MCF 10A (cell line): ENCODE measurements around the gene GPR12. TPM values are rescaled to one million over a fixed set of nuclear protein-coding genes. Genes with fewer than 3 reads are reported as not detected.

Source experiments
- BruUV-seq: library from RNA; stranded (reverse); fragments of 400-500 nt; replicated peaks from 2 replicates; lab custom pipeline; 2021; lab: Mats Ljungman, UMichigan
- CTCF ChIA-PET: fragments of 300-600 bp; sonication (Branson Sonifier 250); formaldehyde crosslinking; extraction: SDS; loops from one replicate; lab custom pipeline; 2021; ENCODE audit warnings: antibody characterized with exemption, inconsistent platforms; lab: Yijun Ruan, JAX
- POLR2A ChIA-PET: fragments of 300-600, 350-650 bp; sonication (Branson Sonifier 250); formaldehyde crosslinking; extraction: SDS; loops from one replicate; lab custom pipeline; 2020; ENCODE audit warnings: antibody characterized with exemption, inconsistent platforms; lab: Yijun Ruan, JAX
- DNase-seq: peaks from one replicate; pipeline ENCODE4 v3.0.0-alpha.2; 2018; ENCODE audit not compliant: unreplicated experiment
- H3K27ac Mint-ChIP-seq: one replicate; pipeline ENCODE4 v1.8.0; 2022; ENCODE audit warnings: mild to moderate bottlenecking, low read depth, mixed read lengths; ENCODE audit not compliant: unreplicated experiment
- H3K27me3 Mint-ChIP-seq: one replicate; pipeline ENCODE4 v1.8.0; 2022; ENCODE audit warnings: mixed read lengths; ENCODE audit not compliant: insufficient read depth, unreplicated experiment
- H3K36me3 Mint-ChIP-seq: one replicate; pipeline ENCODE4 v1.8.0; 2022; ENCODE audit warnings: mild to moderate bottlenecking, moderate library complexity, mixed read lengths; ENCODE audit not compliant: insufficient read depth, unreplicated experiment
- H3K4me1 Mint-ChIP-seq: one replicate; pipeline ENCODE4 v1.8.0; 2022; ENCODE audit warnings: mixed read lengths; ENCODE audit not compliant: insufficient read depth, unreplicated experiment
- H3K4me3 Mint-ChIP-seq: one replicate; pipeline ENCODE4 v1.8.0; 2022; ENCODE audit warnings: mild to moderate bottlenecking, moderate library complexity, mixed read lengths; ENCODE audit not compliant: unreplicated experiment
- H3K9me3 Mint-ChIP-seq: one replicate; pipeline ENCODE4 v1.8.0; 2022; ENCODE audit warnings: mixed read lengths; ENCODE audit not compliant: unreplicated experiment
- intact Hi-C: fragments of 100-400 bp; cut with micrococcal nuclease; formaldehyde crosslinking; loops from 2 replicates; pipeline ENCODE4 v1.14.1; 2022
- total RNA-seq: library from RNA; stranded (reverse); gene quantifications from 2 replicates; pipeline ENCODE4 v1.2.3, GENCODE V29; 2022
- TF ChIP-seq, protein P1 (sequence below): fragments of 200-600 bp; IDR thresholded peaks from one replicate; pipeline ENCODE4 v1.8.0; 2022; ENCODE audit warnings: antibody characterized with exemption, mild to moderate bottlenecking; ENCODE audit not compliant: unreplicated experiment

The GPR12 gene
- total RNA-seq, 1 experiment from 2014 or later: not detected

DNA sequence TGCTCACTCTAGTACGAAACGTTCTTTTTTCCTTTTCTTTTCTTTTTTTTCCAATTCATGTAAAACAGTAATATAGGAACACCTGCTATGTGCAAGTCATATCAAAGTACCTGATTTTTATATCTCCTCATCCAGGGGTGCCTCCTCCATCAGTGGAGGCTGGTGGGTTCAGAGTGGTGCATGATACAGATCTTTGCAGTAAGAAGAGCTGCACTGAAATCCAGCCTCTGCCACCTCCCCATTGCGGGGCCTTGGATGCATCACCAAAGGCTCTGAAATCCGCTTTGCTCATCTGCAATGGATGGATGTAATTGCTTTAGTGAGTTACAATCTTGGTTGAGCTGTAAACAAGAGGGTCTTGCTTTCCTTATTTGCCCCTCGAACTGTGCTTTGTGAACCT lies 38.3 kb downstream of the GPR12 start:
- ChIA-PET POLR2A (no interaction called here), CTCF (no interaction called here)
- intact Hi-C loops: no loop called here
- Mint-ChIP-seq H3K4me1 (no peaks in the 10 kb centered on the region), H3K9me3 (no peaks in the 10 kb centered on the region), H3K27ac (no peak overlapping the region), H3K36me3 (no peaks in the 10 kb centered on the region), H3K27me3 (peaks cover 65% of the 10 kb centered on the region), H3K4me3 (no peak overlapping the region)
- no peak for DNase-seq
- BruUV-seq: no TSS peak
- TF ChIP-seq, protein P1, sequence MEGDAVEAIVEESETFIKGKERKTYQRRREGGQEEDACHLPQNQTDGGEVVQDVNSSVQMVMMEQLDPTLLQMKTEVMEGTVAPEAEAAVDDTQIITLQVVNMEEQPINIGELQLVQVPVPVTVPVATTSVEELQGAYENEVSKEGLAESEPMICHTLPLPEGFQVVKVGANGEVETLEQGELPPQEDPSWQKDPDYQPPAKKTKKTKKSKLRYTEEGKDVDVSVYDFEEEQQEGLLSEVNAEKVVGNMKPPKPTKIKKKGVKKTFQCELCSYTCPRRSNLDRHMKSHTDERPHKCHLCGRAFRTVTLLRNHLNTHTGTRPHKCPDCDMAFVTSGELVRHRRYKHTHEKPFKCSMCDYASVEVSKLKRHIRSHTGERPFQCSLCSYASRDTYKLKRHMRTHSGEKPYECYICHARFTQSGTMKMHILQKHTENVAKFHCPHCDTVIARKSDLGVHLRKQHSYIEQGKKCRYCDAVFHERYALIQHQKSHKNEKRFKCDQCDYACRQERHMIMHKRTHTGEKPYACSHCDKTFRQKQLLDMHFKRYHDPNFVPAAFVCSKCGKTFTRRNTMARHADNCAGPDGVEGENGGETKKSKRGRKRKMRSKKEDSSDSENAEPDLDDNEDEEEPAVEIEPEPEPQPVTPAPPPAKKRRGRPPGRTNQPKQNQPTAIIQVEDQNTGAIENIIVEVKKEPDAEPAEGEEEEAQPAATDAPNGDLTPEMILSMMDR: no peak

DNA sequence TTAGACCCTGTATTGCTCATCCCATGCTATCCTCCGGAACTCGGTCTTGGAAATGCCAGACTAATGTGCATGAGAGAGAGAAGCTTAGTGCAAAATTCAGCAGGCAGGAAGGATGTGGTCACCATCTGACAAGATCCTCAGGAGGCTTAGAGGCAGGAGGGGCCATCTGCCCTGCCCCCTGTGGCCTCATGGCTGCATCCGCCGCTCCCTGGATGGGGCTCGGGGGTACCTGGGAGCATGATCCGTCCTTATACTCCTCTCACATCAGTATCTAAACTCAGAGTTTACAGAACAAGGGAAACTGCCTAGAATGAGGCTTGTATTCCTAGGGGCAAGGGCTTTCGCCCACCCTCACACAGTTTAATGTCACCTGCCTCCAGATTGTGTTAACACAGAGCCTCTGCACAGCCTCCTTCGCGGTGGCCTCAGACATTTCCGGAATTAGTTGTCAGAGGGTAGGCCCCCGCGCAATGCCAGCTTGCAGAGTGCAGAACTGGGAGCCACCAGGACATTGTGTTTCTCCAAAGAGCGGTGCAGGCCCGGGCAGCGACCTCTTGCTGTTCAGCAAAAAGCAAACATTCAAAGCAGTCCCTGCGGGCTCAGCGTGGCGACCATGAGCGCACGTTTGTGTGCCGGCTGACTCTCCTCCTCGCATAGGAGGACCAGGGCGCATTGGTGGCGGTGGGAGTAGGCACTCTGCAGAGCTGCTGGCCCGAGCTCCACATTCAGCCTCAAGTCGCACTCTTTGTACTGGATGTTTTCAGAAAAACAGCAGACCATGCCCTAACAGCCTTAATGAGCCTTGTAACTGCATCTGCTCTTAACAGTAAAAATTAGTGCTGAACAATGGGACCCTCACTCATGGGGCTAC lies 39.1 kb downstream of the GPR12 start:
- intact Hi-C loops: no loop called here
- Mint-ChIP-seq H3K4me1 (no peaks in the 10 kb centered on the region), H3K27me3 (peaks cover 62% of the 10 kb centered on the region), H3K27ac (no peak overlapping the region), H3K36me3 (no peaks in the 10 kb centered on the region), H3K9me3 (no peaks in the 10 kb centered on the region), H3K4me3 (no peak overlapping the region)
- no peak for DNase-seq
- ChIA-PET POLR2A (interaction anchor here (1.1 kb wide), 1 partner anchor 412 kb away, joined by 3 read pairs; no protein-coding TSS in a partner anchor), CTCF (interaction anchor here (1.3 to 2.3 kb wide), 2 partner anchors 23 to 152 kb away, joined by 3 to 7 read pairs; no protein-coding TSS in a partner anchor)
- TF ChIP-seq, protein P1: no peak
- BruUV-seq: no TSS peak

DNA sequence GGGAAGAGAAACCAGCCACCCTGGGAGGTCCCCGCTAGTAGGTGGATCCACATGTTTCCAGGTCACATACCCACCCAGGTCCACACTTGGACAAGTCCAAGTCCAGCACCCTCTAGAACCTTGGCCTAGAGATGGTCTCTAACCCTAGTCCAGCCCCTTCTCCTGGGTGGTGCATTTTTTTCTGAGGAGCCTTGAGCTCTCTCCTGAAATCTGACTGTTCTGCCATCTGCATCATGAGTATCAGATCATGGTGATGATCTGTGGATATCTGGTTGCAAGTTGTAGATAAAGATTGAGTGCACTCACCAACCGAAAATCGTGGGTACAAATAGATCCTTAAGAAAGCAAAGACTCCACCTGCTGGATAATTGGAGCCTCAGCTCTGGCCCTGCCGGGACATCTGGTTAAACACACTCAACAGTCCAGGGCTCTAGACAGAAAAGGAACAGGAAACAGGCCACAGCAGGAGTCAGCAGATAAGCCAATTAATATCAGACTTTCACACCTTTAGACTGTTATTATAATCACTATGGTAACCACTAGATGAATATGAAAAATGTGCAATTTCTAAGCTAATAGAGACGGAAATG lies 41.1 kb downstream of the GPR12 start:
- H3K4me3 Mint-ChIP-seq: no peak overlapping the region
- TF ChIP-seq, protein P1: no peak
- H3K9me3 Mint-ChIP-seq: no peaks in the 10 kb centered on the region
- ChIA-PET POLR2A (interaction anchor here (0.6 kb wide), 1 partner anchor 1913 kb away, joined by 3 read pairs; no protein-coding TSS in a partner anchor), CTCF (interaction anchor here (0.5 to 2.3 kb wide), 8 partner anchors 8 to 642 kb away, joined by 3 to 12 read pairs (median 4); no protein-coding TSS in a partner anchor)
- peak; percentile 15 for DNase-seq
- no peak overlapping the region for H3K27ac Mint-ChIP-seq
- H3K4me1 Mint-ChIP-seq: no peaks in the 10 kb centered on the region
- H3K36me3 Mint-ChIP-seq: no peaks in the 10 kb centered on the region
- BruUV-seq: no TSS peak
- peaks cover 50% of the 10 kb centered on the region for H3K27me3 Mint-ChIP-seq
- intact Hi-C loops: no loop called here

DNA sequence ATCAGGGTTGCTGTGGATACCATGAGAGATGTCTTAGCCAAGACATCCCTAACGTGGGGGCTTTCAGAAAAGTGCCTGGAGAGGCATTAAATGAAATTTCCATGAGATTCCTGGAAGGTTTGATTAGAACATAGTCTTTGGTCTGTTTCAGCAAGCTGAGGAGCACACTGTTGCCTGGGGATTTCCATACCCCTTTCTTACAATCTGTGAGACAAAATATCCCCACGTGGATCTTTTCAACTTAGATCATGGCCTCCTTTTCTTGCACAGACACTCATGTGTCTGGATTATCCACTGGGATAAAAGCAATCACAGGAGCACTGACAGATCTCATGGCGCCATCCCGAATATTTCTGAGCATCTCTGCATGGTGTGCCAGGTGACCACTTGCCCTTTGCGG lies 41.7 kb downstream of the GPR12 start:
- Mint-ChIP-seq H3K36me3 (no peaks in the 10 kb centered on the region), H3K9me3 (no peaks in the 10 kb centered on the region), H3K27ac (no peak overlapping the region), H3K4me3 (no peak overlapping the region), H3K4me1 (no peaks in the 10 kb centered on the region), H3K27me3 (peaks cover 50% of the 10 kb centered on the region)
- BruUV-seq: no TSS peak
- ChIA-PET CTCF (interaction anchor here (0.7 to 2.2 kb wide), 7 partner anchors 10 to 643 kb away, joined by 3 to 12 read pairs (median 5); no protein-coding TSS in a partner anchor), POLR2A (no interaction called here)
- TF ChIP-seq, protein P1: no peak
- intact Hi-C loops: no loop called here
- DNase-seq: no peak
